ENCODE results near the gene ARL5A. TPM values are rescaled to one million over a fixed set of nuclear protein-coding genes. Genes with fewer than 3 reads are reported as not detected.

Gene ARL5A
- total RNA-seq, 1 donor from 2014 or later = 129 TPM

GRCh38 chr2:151805343-151805742, 22.9 kb downstream of the ARL5A start:
- H3K9ac ChIP-seq = no peak overlapping the region
- no peak overlapping the region for H2AFZ ChIP-seq (replicated peaks)
- H3F3A ChIP-seq (ENCODE audit: low read depth) = no peaks in the 10 kb centered on the region
- H3K4me3 ChIP-seq = no peak overlapping the region
- H3K27me3 ChIP-seq = no peaks in the 10 kb centered on the region
- no peaks in the 10 kb centered on the region for H3K27me3 Mint-ChIP-seq (ENCODE audit: insufficient read depth, low read depth)
- no peak overlapping the region for H3K4me3 Mint-ChIP-seq
- H4K20me1 ChIP-seq (ENCODE audit: low read depth) = no peaks in the 10 kb centered on the region
- no peak overlapping the region for H3K27ac Mint-ChIP-seq
- H3K9me3 ChIP-seq (ENCODE audit: low read depth) = no peaks in the 10 kb centered on the region
- DNase-seq (ENCODE audit: low spot score) = no peak
- H3K36me3 Mint-ChIP-seq = peaks cover 14% of the 10 kb centered on the region
- H3K36me3 ChIP-seq = peaks cover 11% of the 10 kb centered on the region
- no peak for TF ChIP-seq EZH2 (IDR thresholded peaks at IDR 0.05)
- no peak for TF ChIP-seq EZH2phosphoT487 (IDR thresholded peaks at IDR 0.05)
- TF ChIP-seq, protein P1, sequence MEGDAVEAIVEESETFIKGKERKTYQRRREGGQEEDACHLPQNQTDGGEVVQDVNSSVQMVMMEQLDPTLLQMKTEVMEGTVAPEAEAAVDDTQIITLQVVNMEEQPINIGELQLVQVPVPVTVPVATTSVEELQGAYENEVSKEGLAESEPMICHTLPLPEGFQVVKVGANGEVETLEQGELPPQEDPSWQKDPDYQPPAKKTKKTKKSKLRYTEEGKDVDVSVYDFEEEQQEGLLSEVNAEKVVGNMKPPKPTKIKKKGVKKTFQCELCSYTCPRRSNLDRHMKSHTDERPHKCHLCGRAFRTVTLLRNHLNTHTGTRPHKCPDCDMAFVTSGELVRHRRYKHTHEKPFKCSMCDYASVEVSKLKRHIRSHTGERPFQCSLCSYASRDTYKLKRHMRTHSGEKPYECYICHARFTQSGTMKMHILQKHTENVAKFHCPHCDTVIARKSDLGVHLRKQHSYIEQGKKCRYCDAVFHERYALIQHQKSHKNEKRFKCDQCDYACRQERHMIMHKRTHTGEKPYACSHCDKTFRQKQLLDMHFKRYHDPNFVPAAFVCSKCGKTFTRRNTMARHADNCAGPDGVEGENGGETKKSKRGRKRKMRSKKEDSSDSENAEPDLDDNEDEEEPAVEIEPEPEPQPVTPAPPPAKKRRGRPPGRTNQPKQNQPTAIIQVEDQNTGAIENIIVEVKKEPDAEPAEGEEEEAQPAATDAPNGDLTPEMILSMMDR (IDR thresholded peaks at IDR 0.05) = no peak
- H3K4me1 Mint-ChIP-seq = no peaks in the 10 kb centered on the region
- no peaks in the 10 kb centered on the region for H3K9me3 Mint-ChIP-seq
- no peak overlapping the region for H3K4me2 ChIP-seq
- H3K4me1 ChIP-seq = no peaks in the 10 kb centered on the region
- no peaks in the 10 kb centered on the region for H3K79me2 ChIP-seq (ENCODE audit: low read depth)
- H3K27ac ChIP-seq = no peak overlapping the region

DNA sequence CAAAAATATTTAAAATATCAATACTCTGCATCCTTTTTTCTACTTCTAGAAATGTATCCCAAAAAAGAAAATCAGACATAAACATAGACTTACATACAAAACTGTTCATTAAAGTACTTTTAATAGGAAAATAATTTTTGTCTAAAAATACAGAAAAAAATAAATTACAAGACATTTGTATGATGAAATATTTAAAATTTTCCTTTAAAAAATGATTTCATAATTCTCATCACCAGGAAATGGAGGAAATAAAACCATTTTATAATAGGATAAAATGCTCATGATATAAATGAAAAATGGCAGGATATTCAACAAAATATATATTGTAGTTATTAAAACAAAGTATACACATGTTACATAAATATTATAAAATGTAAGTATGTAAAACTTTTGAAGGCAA, 24.4 kb downstream of the ARL5A start:
- H3K4me1 Mint-ChIP-seq = no peaks in the 10 kb centered on the region
- Histone ChIP-seq H3F3A (ENCODE audit: low read depth) (no peaks in the 10 kb centered on the region), H3K79me2 (ENCODE audit: low read depth) (no peaks in the 10 kb centered on the region), H4K20me1 (ENCODE audit: low read depth) (no peaks in the 10 kb centered on the region), H3K27me3 (no peaks in the 10 kb centered on the region), H2AFZ (replicated peaks) (no peak overlapping the region), H3K9ac (no peak overlapping the region), H3K36me3 (peaks cover 11% of the 10 kb centered on the region), H3K9me3 (ENCODE audit: low read depth) (no peaks in the 10 kb centered on the region), H3K4me1 (no peaks in the 10 kb centered on the region), H3K4me2 (no peak overlapping the region), H3K4me3 (no peak overlapping the region), H3K27ac (no peak overlapping the region)
- no peaks in the 10 kb centered on the region for H3K9me3 Mint-ChIP-seq
- no peaks in the 10 kb centered on the region for H3K27me3 Mint-ChIP-seq (ENCODE audit: insufficient read depth, low read depth)
- no peak overlapping the region for H3K27ac Mint-ChIP-seq
- H3K4me3 Mint-ChIP-seq = no peak overlapping the region
- no peak for DNase-seq (ENCODE audit: low spot score)
- peaks cover 12% of the 10 kb centered on the region for H3K36me3 Mint-ChIP-seq
- TF ChIP-seq EZH2 (IDR thresholded peaks at IDR 0.05) (no peak), EZH2phosphoT487 (IDR thresholded peaks at IDR 0.05) (no peak)
- TF ChIP-seq, protein P1 (IDR thresholded peaks at IDR 0.05) = no peak

- Histone ChIP-seq H3F3A (ENCODE audit: low read depth) (no peaks in the 10 kb centered on the region), H3K36me3 (peaks cover 11% of the 10 kb centered on the region), H2AFZ (replicated peaks) (no peak overlapping the region), H3K4me2 (no peak overlapping the region), H4K20me1 (ENCODE audit: low read depth) (no peaks in the 10 kb centered on the region), H3K4me1 (no peaks in the 10 kb centered on the region), H3K79me2 (ENCODE audit: low read depth) (no peaks in the 10 kb centered on the region), H3K4me3 (no peak overlapping the region), H3K27me3 (no peaks in the 10 kb centered on the region), H3K27ac (no peak overlapping the region), H3K9ac (no peak overlapping the region), H3K9me3 (ENCODE audit: low read depth) (no peaks in the 10 kb centered on the region)
- Mint-ChIP-seq H3K27ac (no peak overlapping the region), H3K27me3 (ENCODE audit: insufficient read depth, low read depth) (no peaks in the 10 kb centered on the region), H3K4me3 (no peak overlapping the region), H3K36me3 (peaks cover 14% of the 10 kb centered on the region), H3K4me1 (no peaks in the 10 kb centered on the region), H3K9me3 (no peaks in the 10 kb centered on the region)
- TF ChIP-seq EZH2 (IDR thresholded peaks at IDR 0.05) (no peak), EZH2phosphoT487 (IDR thresholded peaks at IDR 0.05) (no peak)
- TF ChIP-seq, protein P1 (IDR thresholded peaks at IDR 0.05) = no peak
- DNase-seq (ENCODE audit: low spot score) = no peak
These were observed 25.9 kb downstream of the ARL5A start for GRCh38 chr2:151802315-151802714.

All from neural progenitor cell (in vitro differentiated cells).